ENCODE results near the gene MEIG1.
"Not testable (repeated sequence)": the region's sequence is repeated elsewhere in the genome, so short reads cannot be mapped to it uniquely, and the experiment has no call there.

Gene MEIG1

DNA sequence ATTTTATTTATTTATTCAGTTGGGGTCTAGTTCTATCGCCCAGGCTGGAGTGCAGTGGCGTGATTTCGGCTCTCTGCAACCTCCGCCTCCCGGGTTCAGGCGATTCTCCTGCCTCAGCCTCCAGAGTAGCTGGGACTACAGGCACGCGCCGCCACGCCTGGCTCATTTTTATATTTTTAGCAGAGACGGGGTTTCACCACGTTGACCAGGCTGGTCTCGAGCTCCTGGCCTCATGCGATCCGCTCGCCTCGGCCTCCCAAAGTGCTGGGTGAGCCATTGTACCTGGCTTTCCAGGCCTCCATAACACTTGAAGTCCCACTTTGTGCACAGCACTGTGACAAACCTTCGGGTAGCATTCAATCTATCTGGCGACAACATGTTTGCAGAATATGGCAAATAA lies 4.3 kb upstream of the MEIG1 start:
- no peak for DNase-seq (ENCODE audit: low spot score)

DNA sequence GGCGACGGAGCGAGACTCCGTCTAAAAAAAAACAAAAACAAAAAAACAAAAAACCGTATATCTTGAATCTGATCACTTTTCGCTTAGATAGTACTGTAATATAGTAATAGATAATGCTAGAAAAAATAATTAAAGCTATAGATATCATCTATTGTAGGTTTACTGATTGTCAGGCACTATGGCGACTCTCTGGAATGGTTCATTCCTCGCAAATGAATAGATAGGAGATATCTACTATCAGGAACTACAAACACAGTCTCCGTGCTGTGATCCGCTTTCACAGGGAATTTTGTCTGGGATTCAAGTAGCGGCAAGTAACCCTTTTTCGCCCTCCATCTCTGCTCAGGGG lies 342 bp upstream of the MEIG1 start:
- DNase-seq (ENCODE audit: low spot score), result no peak

DNA sequence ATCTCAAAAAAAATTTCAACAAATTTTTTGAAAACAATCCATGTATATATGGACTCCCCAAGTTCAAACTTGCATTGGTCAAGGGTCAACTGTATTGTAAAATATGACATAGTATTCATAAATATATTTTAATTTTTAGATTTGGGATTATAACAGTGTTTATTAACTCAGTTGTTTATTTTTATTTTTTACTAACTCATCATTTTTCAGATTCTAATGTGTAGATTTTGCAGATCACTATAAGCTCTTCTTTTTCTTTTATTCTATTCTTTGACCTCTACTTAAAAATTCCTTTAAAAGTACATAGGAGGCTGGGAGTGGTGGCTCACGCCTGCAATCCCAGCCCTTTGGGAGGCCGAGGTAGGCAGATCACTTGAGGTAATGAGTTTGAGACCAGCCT lies 8.7 kb downstream of the MEIG1 start:
- no peak for DNase-seq (ENCODE audit: low spot score)

DNA sequence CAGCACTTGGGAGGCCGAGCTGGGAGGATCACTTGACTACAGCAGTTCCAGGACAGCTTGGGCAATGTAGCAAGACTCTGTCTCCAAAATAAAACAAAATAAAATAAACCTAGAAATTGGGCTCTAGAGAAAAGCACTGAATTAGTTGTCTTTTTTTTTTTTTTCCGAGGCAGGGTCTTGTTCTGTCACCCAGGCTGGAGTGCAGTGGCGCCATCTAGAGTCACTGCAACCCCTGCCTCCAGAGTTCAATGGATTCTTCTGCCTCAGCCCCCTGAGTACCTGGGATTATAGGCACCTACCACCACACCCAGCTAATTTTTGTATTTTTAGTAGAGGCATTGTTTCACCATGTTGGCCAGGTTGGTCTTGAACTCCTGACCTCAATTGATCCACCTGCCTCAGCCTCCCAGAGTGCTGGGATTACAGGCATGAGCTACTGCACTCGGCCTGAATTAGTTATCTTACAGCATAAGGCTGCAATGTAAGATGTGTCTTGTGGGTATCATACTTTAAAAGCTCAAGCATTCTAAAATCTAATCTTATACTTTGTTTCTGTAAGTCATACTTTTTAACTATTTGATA lies 12.8 kb downstream of the MEIG1 start:
- DNase-seq (ENCODE audit: low spot score), result no peak

DNA sequence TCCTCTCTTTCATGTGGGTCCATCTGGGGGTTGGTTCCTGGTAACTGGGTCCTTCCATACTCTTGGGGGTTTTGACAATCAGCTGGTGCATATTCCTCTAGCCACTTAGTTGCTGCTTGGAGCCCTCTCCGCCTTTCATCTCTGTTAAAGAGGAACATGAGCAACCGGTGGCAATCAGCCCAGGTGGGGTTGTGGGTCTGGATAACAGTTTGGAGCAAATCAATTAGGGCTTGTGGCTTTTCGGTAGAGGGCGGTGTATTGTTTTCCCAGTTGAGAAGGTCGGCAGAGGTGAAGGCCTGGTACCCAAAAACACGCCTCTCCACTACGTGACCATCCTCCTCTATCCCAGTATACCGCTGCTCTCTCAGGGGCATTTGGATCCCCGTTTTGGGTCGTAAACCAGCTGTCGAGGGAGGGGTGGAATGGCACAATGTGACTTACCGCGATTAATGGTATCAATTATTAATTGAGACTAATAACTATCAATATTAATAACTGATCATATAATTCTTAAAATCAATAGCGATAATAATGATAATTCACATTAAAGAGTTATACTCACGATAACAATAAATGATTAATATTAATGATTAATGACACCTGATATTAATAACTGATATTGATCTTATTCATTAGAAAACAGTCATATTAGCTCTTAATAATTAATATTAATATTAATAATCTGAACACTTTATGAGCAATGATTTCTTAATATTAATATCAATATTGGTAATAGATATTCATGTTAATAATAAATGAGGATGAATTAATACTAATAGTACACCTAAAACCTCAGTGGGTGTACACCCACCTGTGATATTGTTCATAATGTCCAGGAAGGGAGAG lies 15.2 kb downstream of the MEIG1 start:
- DNase-seq (ENCODE audit: low spot score), result not testable (repeated sequence)

DNA sequence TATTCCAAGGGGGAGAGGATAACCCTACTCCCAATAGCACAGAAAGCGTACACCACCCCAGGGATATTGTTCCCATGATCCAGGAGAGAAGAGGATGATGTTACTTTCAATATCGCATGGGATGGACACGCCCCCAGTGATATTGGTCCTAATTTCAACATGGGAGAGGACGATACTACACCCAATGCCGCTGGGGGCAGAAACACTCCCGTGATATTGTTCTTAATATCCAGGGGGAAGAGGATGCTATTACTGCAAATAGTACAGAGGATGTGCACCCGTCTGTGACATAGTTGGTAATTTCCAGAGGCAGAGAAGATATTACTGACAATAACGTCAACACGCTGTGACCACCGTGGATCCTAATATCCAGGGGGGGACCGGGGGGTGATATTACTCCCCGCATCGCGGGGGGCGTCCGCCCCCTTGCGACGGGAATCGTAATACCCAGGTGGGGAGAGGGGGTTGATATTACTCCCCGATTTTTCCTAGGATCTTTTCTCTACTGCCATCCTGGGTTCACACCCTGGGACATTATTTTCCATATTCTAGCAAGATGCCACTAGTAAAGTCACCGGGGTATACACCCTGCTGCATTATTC lies 16.6 kb downstream of the MEIG1 start:
- DNase-seq (ENCODE audit: low spot score), result no peak

DNA sequence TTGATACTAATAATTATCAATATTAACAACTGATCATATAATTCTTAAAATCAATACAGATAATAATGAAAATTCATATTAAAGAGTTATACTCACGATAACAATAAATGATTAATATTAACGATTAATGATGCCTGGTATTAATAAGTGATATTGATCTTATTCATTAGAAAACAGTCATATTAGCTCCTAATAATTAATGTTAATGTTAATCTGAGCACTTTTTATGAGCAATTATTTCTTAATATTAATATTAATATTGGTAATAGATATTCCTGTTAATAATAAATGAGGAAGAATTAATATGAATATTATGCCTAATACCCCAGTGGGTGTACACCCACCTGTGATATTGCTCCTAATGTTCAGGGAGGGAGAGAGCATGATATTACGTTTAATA lies 23.6 kb downstream of the MEIG1 start:
- DNase-seq (ENCODE audit: low spot score), result no peak

DNA sequence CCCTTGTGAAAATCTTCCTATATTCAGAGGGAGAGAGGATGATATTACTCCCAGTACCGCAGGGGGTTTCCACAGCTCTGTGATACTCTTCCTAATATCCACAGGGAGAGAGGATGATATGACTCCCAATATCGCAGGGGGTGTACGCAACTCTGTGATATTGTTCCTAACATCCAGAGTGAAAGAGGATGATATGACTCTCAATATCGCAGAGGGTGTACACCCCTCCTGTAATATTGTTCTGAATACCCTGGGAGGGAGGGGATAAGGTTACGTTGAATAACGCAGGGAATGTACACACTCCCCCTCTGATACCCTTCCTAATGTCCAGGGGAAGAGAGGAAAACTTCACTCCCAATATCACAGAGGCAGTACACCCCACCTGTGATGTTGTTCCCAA lies 30.4 kb downstream of the MEIG1 start:
- not testable (repeated sequence) for DNase-seq (ENCODE audit: low spot score)

DNA sequence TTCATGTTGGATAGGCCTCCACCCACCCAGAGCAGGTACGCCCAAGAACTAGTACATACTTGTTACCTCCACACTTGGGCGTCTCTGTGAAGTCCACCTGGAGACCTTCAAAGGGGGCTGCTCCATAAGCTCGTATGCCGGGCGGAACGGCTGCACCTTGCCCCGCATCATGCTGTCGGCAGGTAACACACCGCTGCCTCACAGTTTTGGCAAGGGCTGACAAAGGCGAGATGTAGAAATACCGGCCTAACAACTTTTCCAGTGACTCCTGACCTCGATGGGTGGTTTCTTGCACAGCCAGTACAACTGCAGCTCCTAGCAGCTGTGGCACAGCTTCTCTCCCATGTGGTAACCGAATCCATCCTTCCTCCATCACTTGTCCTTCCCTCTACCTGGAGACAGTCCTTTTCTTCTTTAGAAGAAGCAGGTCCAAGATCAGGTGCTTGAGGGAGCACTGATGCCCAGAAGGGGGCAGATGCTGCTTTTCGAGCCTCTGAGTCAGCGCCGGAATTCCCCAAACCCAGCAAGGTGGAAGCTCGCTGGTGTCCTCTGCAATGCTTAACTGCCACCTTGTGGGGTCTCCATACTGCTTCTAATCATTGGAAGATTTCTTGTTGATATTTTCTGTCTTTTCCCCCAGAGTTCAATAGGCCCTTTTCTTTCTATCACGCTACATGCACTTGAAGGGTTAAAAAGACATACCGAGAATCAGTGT lies 32.0 kb downstream of the MEIG1 start:
- DNase-seq (ENCODE audit: low spot score), result peak; percentile 52

DNA sequence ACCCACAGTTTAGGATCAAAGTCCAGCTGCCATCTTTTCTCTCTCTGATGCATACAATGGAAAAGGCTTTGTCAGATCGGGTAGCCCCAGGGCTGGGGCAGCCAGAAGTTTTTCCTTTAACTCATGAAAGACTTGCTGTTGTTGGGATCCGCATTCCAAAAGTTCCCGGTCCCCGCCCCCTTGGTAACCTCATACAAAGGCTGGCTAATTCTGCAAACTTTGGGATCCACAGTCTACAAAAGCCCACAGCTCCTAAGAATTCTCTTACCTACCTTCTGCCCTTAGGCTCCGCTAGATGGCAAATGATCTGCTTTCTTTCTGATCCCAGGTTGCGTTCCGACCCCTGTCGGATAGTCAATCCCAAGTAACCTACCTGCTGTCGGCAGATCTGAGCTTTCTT lies 33.1 kb downstream of the MEIG1 start:
- not testable (repeated sequence) for DNase-seq (ENCODE audit: low spot score)

DNA sequence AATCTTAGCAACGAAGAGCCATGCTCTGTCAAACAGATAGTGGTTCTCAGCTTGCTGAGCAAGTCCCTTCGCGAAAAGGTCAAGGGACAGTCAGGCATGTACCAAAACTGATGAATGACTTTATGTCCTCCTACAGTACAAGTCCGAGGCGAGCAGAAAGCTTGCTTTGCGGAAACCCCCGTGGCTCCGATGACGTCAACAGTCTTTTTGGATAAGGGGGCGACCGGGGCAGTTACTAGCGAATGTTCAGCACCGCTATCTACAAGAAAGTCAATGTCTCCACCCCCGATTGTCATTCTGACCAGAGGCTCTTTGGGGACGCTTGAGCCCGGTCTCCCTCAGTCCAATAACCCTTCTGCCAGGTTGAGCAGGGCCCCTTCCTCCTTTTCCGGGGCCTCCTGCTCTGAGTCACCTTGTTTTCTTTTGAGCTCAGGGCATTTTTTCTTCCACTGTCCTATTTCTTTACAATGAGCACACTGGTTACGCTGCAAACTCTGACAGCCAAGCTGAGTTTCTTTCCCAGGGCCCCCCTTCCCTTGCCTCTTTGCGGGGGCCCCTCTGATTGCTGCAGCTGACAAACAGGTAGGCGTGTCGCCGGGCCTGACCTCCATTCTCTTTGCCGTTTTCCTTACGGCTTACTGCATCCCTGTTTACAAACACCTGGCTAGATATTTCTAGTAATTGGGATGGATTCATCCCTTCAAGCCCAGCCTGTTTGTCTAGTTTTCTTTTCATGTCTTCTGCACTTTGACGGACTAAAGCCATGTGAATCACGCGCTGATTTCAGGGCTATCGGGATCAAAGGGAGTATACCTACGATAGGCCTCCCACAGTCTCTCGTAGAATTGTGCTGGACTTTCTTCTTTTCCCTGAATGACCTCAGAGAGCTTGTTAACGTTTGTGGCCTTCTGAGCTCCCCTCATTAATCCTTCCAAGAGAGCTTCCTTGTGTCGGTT lies 34.6 kb downstream of the MEIG1 start:
- DNase-seq (ENCODE audit: low spot score), result not testable (repeated sequence)

DNA sequence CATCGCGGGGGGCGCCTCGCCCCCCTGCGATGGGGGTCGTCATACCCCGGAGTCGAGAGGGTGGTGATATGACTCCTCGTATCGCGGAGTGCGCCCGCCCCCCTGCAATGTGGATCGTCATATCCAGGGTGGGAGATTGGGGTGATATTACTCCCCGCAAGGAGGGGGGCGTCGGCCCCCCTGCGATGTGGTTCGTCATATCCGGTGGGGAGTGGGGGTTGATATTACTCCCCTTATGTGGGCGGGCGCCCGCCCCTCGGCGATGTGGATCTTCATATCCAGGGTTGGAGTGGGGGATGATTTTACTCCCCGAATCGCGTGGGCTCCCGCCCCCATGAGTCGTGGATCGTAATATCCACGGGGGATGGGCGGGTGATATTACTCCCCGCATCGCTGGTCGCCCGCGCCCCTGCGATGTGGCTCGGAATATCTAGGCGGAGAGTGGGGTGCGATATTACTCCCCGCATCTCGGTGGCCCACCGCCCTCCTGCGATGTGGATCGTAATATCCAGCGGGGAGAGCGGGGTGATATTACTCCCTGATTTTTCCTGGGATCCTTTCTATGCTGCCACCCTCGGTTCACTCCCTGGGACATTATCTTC lies 36.9 kb downstream of the MEIG1 start:
- DNase-seq (ENCODE audit: low spot score), result no peak

DNA sequence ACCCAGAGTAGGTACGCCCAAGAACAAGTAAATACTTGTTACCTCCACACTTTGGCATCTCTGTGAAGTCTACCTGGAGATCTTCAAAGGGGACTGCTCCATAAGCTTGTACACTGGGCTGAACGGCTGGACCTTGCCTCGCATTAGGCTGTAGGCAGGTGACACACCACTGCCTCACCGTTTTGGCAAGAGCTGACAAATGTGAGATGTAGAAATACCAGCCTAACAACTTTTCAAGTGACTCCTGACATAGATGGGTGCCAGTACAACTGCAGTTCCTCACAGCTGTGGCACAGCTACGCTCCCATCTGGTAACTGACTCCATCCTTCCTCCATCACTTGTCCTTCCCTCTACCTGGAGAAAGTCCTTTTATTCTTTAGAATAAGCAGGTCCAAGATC lies 54.3 kb downstream of the MEIG1 start:
- DNase-seq (ENCODE audit: low spot score), result not testable (repeated sequence)

DNA sequence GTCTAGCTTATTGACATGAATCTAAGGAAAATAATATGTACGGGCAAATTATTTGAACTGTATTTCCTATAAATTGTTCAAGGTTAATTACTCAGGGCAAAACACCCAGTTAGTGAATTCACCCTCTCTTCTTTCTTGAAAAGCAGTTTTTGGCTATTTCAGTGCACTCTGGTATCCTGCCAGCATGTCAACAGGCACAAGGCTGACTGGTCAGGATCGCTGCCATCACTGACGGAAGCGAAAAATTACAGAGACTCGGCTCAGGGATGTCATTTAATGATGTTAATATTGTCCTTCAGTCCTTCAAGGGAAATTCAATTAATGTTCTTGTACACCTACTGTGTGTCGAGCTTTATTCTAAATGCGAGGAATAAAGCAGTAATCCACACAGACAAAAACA lies 56.3 kb downstream of the MEIG1 start:
- DNase-seq (ENCODE audit: low spot score), result no peak

DNA sequence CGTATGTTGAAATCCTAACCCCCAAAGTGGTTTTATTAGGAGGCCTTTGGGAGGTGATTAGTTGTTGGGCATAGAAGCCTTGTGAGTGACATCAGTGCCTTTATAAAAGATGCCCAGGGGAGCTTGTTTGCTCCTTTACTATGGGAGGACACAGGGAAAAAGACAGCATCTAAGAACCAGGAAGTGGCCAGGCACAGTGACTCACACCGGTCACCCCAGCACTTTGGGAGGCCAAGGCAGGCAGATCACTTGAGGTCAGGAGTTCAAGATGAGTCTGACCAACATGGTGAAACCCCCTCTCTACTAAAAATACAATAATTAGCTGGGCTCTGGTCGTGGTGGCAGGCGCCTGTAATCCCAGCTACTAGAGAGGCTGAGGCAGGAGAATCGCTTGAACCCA lies 61.8 kb downstream of the MEIG1 start:
- not testable (repeated sequence) for DNase-seq (ENCODE audit: low spot score)

All from ecto neural progenitor cell (in vitro differentiated cells).